ENCODE data around the gene VWA3B. TPM values are rescaled to one million over a fixed set of nuclear protein-coding genes. Genes with fewer than 3 reads are reported as not detected.

VWA3B gene
- total RNA-seq = 1 to 10 TPM; 1.2 to 2.8 (median 2.7) TPM
- long read RNA-seq, donor 1, partial matches to known transcripts = 3 of 3 reads
- long read RNA-seq, donor 1, other reads (novel, unspliced or antisense) = 0 of 3 reads
- long read RNA-seq, donor 2, partial matches to known transcripts = 1 of 2 reads
- long read RNA-seq, donor 2, other reads (novel, unspliced or antisense) = 1 of 2 reads

GRCh38 chr2:98086491-98087446 is at the start of gene VWA3B:
TSS of gene VWA3B (plus strand) at chr2:98087167. CDS start at chr2:98093093, 5,926 bp downstream.
- Histone ChIP-seq H3K36me3 (ENCODE audit: low read depth) (no peaks in the 10 kb centered on the region), H3K9me3 (no peaks in the 10 kb centered on the region), H3K4me1 (ENCODE audit: low read depth) (peaks cover 22% of the 10 kb centered on the region), H3K4me3 (peak within 1 kb of the TSS; percentile 22)
- intact Hi-C loops (cut with DNase I, micrococcal nuclease) = no loop called here
- TF ChIP-seq CTCF (IDR thresholded peaks at IDR 0.05) = no peak
- peak; percentile 92 for ATAC-seq
- peak; percentile 90 to 94 (median 91) for DNase-seq

- peaks cover 36% of the 10 kb centered on the region for H3K4me1 ChIP-seq (ENCODE audit: low read depth)
- H3K36me3 ChIP-seq (ENCODE audit: low read depth) = no peaks in the 10 kb centered on the region
- H3K4me3 ChIP-seq = no peak overlapping the region
- no peaks in the 10 kb centered on the region for H3K9me3 ChIP-seq
- DNase-seq (no peak), ATAC-seq (no peak)
- intact Hi-C loops (cut with DNase I, micrococcal nuclease) = no loop called here
- no peak for TF ChIP-seq CTCF (IDR thresholded peaks at IDR 0.05)
Measured at GRCh38 chr2:98037206-98037605, 49.8 kb upstream of the VWA3B start.

GRCh38 chr2:98037666-98038336 is 49.2 kb upstream of the VWA3B start:
- no peaks in the 10 kb centered on the region for H3K9me3 ChIP-seq
- ATAC-seq (no peak), DNase-seq (no peak)
- peaks cover 36% of the 10 kb centered on the region for H3K4me1 ChIP-seq (ENCODE audit: low read depth)
- intact Hi-C loops (cut with DNase I, micrococcal nuclease) = no loop called here
- H3K4me3 ChIP-seq = no peak overlapping the region
- no peaks in the 10 kb centered on the region for H3K36me3 ChIP-seq (ENCODE audit: low read depth)
- TF ChIP-seq CTCF (IDR thresholded peaks at IDR 0.05) = no peak

DNA sequence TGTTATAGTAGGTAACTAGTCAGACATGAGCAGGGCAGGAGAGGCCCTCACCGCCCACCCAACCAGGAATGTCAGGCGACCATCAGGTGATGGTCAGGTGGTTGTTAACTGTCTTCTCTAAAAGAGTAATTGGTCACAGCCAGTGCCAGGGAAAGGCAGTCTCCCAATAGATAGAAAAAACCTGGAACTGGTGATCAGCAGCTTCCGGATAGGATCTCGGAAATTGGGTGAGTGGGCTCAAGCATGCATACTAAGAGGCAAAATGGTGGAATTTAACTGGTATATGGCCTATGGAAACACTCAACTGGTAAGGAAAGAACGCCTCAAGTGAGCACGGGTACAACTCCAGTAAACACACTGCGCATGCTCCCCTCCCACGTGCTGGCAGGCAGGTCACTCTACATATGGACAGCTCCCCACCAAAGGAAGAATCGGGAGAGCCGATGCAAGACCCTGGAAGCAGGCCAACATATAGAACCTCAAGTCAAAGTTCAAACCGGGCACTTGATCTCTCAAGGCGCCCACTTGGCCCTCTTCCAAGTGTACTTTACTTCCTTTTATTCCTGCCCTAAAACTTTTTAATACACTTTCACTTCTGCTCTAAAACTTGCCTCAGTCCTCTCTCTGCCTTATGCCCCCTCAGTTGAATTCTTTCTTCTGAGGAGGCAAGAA is 47.7 kb upstream of the VWA3B start:
- ATAC-seq = peak; percentile 68

More for the DNA sequence above, 47.7 kb upstream of the VWA3B start:
- Histone ChIP-seq H3K9me3 (no peaks in the 10 kb centered on the region), H3K4me1 (ENCODE audit: low read depth) (peaks cover 36% of the 10 kb centered on the region), H3K36me3 (ENCODE audit: low read depth) (no peaks in the 10 kb centered on the region), H3K4me3 (no peak overlapping the region)
- intact Hi-C loops (cut with DNase I, micrococcal nuclease) = no loop called here
- TF ChIP-seq CTCF (IDR thresholded peaks at IDR 0.05) = no peak
- peak in 2 of 3 donors; percentile 63 to 88 for DNase-seq
